ENCODE measurements around the gene TEX22.

Gene TEX22

DNA sequence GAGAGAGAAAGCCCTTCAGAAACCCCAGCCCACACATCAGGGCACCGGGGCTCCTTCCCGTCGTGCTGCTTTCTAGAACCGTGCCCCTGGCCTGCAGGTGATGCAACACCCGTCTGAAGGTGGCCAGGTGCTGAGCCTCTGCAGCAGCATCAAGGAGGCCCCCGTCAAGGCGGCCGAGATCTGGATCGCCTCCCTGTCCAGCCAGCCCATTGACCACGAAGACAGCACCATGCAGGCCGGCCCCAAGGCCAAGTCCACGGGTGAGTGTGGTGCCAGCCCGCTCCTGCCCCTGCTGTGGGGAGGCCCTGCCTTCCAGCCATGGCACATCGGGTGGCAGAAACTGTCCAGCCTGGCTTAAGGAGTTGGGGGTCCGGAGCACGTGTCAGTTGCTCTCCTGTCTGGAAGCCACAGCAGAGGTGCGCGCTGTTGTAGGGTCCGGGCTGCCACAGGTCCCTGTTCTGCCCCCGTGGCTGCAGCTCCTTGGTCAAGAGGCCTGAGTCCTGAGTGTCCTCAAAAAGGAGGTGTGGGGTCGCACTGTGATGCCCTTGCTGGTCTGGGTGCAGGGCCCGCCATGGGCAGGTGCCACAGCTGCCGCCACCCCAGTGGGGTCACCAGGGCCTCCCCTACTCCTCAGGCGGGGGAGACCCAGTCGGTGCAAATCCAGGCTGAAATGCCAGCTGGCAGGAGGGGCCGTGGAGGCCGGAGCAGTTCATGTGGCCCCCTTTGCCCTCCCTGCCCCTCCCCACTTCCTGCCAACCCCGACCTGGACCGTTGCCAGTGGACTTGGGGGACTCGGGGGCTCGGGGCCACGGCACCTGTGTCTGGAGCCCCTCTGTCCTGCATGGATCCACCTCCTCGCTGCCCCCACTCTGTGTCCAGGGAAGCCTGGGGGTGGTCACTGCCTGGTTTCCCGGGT, 31.0 kb upstream of the TEX22 start:
- DNase-seq, result no peak

DNA sequence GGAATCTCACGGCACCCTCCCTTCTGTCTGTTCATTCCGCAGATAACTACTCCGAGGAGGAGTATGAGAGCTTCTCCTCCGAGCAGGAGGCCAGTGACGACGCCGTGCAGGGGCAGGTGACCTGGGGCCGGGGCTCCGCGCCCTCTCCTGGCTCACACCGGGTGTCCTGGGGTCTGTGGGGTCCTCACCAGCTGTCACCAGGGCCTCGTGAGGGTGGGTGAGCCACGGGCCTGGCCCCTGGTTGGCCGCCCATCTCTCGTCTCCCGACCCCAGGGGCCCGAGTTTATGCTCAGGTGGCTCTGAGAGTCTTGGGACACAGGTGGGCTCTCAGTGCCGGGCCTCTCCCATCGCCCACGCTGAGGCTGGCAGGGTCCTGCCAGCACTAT, 30.3 kb upstream of the TEX22 start:
- DNase-seq, result no peak

DNA sequence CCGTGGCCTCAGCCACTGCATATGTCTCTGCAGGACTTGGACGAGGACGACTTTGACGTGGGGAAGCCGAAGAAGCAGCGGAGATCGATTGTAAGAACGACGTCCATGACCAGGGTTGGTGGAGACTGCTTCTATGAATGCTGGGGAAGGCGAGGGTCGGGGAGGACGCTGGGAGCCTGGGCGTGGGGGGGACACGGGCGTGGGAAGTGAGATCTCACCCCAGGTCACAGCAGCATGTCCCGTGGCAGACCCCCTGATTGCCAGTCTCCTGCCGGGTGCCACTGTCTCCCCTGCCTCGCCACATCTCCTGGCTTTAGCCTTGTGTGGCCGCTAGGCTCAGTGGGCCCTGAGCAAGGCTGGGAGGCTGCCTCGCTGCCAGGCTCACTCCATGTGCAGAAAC, 29.9 kb upstream of the TEX22 start:
- no peak for DNase-seq

DNA sequence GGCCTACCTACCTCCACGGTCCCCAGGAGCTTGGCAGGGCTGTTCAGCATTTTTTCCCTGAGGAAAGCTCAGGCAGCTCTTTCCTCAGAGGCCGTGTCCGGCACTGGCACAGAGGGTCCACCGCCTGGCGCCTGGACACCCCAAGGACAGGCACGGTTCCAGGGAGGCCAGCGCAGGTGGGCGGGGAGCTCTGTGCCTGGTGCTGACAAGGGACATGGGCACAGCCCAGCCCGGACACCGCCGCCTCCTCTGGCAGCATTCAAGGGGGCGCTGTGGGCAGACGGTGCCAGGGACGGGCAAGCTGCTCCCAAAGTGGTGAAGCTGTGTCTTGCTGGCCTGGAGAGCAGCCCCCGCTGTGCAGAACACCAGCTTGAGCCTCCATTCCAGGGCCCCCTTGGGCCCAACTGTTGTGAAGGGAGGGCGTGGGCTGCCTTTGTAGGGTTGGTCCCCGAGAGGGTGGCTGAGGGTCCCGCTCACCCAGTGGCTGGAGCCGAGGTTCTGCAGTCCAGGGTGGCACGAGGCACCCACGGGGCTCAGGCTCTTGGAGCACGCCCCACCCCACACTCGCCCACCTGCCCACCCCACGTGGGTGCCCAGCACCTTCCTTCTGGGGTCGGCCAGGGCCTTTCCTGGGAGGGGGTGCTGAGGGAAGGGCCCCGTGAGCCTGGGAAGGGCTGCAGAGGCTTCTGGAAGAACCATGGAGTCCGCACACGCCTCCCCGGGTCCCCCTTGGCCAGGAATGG, 29.3 kb upstream of the TEX22 start:
- no peak for DNase-seq

DNA sequence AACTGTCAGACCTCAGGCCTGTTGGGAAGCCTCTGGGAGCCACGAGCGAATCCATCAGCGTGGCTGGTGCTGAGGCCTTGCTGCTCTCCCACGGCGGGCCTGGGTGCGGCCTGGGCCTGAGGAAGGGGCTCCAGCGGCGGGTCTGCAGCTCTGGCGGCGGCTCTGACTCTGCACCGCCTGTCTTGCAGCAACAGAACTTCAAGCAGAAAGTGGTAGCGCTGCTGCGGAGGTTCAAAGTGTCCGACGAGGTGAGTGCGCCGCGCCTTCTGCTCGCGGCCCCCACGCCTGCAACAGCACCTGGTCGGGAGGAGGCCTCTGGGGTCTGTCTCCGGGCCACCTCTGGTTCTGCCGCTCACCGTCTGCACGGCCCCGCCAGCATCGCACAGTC, 28.7 kb upstream of the TEX22 start:
- no peak for DNase-seq

DNA sequence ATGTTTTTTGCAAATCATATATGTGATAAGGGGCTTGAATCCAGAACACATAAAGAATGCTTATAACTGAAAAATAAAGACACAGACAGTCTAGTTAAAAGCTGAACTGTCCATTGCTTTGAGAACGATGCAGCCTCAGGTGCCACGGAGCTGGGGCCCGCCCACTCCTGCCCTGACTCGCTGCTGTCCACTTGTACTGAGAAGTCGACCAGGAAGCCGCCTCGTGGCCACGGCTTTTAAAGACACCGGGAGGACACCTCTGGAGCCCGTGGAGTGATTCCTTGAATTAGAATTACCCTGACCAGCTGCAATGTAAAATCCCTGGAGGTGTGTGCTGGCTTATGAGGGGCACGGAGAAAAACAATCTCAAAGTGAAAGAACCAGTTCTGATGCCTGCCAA, 23.9 kb upstream of the TEX22 start:
- no peak for DNase-seq

DNA sequence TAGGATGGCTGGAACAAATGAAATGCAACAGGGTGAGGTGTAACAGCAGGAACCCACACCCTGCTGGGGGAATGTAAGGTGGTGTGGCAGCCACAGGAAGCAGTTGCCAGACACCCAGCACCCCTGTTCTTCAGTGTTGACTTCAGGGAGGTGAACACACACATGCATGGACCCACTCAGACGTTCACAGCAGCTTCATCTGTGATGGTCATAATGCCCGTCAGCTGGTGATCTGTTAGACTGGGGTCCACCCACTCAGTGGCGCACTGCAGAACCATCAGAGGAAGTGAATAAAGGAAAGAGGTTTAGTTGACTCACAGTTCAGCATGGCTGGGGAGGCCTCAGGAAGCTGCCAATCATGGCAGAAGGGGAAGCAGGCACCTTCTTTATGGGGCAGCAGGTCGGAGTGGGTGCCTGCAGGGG, 22.7 kb upstream of the TEX22 start:
- DNase-seq, result no peak

DNA sequence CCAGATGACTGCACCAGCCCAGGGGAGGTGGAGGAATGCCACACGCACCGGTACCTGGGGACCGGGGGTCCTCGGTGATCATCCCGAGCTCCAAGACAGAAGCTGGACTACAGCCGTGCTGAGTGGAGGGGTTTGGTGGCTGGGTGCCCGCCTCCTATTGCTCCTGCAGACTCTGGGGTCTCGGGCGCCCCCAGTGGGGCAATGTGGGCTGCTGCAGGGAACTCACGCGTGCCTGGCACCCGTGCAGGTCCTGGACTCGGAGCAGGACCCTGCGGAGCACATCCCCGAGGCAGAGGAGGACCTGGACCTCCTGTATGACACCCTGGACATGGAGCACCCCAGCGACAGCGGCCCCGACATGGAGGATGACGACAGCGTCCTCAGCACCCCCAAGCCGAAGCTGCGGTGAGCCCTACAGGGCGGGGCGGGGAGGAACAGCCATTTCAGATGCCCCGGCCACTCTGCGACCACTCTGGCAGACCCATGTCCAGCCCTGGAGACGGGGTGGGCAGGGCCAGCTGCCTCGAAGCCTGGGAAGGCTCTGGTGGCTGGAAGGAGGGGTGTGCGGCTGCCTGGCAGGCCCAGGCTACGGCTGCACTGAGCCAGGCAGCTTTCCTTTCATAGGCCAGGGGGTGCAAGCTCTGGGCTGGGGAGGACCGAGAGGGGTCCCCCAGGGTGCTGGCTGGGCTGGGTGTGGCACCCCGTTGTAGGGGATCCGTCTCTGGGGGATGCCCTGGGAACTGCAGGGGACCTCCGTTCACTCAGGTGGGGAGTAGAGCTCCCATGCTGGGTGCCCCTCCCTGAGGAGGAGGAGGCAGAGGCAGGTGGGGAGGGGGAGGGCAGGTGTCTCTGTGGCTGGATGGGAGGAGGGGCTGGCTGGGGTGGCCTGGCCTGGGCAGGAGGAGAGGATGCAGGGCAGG, 21.6 kb upstream of the TEX22 start:
- no peak for DNase-seq

DNA sequence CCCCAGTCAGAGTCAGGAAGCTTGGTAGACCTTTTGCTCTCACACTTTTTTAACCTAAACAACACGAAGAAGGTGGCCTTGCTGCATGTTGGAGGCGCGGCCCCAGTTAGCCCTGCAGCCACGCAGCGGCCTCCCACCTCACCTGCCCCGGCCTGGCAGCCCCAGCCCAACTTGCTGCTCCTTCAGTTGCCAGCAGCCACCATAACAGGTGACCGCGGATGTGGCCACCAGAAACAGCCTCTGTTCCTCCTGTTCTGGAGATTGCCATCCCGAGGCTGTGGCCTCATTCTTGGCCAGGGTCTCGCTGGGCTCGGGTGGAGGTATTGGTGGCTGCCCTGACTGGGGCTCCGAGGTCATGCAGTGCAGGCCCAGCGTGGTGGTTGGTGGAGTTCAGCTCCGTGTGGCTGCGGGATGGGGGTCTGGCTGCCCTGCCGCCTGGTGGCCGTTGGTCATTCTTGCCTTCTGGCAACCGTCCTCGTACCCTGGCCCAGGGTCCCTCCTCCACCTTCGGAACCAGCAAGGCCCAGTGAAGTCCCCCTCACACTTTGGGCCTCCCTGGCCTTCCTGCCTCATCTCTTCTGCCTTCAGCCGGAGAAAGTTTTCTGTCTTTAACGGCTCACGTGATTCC, 20.7 kb upstream of the TEX22 start:
- DNase-seq, result no peak

DNA sequence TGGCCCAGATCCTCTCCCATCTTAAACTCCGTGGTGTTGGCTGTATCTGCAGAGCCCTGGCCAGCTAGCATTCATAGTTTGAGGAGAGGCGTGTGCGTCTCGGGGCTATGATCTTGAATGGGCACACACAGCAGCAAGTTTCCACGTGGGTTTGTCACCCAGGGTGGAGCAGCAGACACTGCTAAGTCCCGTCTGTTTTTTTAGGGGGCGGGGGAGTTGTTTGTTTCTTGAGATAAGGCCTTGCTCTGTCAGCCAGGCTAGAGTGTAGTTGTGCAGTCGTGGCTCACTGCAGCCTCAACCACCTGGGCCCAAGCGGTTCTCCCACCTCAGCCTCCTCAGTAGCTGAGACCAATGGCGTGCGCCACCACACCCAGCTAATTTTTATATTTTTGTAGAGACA, 20.1 kb upstream of the TEX22 start:
- no peak for DNase-seq

DNA sequence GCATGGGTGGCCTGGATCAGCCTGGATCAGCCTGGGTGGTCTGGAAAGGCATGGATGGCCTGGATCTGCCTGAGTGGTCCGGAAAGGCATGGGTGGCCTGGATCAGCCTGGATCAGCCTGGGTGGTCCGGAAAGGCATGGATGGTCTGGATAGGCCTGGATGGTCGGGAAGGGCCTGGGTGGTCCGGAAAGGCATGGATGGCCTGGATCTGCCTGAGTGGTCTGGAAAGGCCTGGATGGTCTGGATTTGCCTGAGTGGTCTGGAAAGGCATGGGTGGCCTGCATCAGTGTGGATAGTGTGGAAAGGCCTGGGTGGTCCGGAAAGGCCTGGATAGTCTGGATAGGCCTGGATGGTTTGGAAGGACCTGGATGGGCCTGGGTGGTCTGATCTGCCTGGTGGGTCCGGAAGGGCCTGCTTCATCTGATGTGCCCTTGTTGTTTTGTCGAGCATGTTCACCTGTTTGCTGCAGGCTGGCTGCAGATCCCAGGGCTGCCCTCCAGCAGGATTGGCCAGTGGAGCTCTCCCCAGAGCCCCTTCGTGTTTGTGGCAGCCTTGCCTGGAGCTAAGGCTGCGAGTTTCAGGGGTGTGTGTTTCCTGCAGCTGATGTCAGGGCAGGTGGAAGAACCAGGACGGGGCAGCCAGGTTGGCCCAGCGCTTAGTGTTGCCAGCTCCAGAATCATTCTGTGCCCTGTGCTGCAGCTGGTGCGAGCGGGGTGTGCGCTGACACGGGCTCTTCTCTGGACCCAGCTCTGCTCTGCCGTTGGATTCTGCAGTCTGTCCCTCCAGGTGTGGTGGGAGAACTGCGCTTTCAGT, 19.3 kb upstream of the TEX22 start:
- no peak for DNase-seq

DNA sequence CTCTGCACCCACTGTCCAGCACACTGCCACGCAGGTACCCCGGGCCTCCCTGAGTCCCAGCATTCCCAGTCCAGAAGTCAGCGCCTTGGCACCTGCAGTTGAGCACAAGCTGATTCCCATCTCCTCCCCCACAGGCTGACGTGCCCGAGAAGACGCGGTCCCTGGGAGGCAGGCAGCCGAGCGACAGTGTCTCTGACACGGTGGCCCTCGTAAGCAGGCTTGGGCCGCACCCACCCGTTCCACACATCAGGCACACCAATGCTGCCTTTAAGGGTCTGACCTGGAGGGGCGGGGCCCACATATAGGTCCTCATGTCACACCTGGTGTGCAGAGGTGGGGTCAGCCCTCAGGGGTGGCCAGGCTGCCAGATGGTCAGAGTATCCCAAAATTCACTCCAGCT, 18.4 kb upstream of the TEX22 start:
- DNase-seq, result no peak

DNA sequence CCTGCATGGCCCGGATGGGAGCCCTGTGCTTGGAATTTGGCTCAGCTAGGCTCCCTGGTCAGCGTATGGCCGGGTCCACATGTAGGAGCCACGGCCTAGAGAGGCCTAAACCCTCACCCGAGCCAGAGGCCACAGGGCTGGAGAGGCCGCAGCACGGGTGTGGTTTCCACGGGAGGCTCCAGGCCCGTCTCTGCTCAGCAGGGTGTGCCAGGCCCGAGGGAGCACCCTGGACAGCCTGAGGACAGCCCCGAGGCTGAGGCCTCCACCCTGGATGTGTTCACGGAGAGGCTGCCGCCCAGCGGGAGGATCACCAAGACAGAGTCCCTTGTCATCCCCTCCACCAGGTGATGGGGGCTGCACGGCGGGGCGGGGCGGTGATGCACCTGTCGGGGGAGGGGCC, 17.6 kb upstream of the TEX22 start:
- no peak for DNase-seq

DNA sequence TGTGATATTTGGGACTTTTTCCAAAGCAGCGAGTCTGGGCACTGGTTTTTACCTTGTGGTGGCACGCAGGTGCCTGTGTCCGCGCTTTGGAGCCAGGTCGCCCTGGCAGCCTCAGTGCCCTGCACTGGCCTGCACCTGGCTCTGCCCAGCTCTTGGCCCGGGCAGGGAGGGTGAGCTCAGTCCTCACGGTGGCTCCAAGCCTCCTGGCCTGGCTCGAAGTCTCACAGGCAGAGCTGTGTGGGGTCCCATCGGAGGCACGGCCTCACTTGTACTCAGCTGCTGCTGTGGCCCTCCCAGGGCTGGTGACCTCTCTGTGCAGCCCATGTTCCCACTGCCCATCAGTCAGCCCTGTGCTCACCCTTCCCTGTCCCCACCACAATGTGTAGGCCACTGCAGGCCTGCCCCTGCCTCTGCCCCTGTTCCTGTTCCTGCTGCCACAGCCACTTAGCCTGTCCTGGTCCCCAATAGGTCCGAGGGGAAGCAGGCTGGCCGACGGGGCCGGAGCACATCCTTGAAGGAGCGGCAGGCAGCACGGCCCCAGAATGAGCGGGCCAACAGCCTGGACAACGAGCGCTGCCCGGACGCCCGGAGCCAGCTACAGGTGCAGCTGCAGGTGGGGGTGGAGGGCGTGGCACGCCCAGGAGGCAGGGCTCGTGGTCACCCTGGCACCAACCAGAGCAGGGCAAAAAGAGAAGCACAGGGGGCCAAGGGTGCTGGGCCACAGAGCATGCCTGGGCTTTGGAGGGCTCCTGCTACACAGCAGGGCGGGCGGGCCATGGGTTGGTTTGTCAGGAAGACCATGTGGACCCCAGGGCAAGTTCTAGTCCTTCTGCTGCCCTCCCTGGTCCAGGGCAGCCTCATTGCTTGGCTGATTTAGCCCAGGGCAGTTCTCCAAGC, 16.6 kb upstream of the TEX22 start:
- no peak for DNase-seq

DNA sequence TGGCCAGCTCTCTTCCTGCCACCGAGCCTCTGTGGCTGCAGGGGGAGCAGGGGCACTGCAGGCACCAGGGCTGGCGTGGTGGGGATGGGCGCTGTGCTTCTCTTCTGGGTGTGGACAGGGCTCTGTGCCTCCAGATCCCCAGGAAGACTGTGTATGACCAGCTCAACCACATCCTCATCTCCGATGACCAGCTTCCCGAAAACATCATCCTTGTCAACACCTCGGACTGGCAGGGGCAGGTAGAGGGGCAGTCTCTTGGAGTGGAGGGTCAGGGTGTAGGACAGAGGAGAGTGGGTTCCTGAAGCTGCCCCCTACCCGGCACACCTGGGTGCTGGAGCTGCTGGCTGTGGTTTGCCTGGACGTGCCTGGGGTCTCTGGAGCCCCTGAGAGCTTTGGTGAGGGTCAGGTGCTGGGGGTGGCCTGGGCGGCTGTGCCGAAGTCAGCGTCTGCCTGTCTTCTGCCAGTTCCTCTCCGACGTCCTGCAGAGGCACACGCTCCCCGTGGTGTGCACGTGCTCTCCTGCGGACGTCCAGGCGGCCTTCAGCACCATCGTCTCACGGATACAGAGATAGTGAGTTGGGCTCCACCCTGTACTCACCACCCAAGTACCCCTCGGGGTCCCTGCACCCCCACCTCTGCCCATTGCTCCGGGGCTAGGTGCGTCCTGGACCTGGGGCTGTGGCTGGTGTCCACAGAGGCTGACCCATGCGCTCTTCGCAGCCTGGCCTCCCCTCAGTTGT, 15.8 kb upstream of the TEX22 start:
- no peak for DNase-seq

DNA sequence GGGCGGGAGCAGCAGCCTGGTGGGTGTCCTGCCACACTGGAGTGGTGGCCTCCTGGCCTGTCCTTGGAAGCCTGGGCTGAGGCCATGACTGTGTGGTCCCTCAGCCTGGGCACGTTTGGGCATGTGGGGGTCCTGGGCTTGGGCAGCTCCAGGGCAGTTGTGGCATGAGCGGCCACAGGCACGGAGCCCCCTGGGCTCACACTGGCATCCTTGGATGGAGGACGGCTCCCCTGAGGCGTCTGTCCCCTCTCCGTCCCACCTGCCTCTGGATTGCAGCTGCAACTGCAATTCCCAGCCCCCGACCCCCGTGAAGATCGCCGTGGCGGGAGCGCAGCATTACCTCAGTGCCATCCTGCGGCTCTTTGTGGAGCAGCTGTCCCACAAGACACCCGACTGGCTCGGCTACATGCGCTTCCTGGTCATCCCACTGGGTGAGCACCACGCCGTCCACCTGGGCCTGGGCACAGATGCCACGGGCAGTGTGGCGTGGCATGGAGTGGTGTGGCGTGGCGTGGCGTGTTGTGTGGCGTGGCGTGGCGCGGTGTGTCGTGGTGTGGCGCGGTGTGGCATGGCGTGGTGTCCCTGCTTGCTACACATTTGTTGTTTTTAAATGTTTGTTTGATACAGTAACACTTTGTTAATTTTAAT, 15.1 kb upstream of the TEX22 start:
- no peak for DNase-seq

DNA sequence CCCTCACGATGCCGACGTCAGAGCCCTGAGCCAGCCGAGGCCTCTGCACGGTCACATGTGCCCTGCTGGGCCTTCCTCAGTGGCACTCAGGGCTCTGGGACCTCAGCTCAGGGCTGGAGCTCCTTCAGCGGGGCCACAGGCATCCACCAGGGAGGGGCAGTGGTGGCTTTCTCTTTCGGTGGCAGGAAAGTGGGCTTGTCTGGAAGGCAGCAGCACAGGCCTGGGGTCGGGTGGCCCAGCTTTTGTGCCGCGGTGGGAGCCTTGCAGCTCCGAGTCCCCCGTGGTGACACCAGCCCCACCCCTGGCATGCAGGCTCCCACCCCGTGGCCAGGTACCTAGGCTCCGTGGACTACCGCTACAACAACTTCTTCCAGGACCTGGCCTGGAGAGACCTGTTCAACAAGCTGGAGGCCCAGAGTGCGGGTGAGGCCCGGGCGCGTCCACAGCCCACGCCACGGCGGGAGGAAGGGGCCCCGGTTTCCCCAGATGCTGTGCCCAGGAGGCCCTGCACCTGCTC, 14.2 kb upstream of the TEX22 start:
- no peak for DNase-seq

DNA sequence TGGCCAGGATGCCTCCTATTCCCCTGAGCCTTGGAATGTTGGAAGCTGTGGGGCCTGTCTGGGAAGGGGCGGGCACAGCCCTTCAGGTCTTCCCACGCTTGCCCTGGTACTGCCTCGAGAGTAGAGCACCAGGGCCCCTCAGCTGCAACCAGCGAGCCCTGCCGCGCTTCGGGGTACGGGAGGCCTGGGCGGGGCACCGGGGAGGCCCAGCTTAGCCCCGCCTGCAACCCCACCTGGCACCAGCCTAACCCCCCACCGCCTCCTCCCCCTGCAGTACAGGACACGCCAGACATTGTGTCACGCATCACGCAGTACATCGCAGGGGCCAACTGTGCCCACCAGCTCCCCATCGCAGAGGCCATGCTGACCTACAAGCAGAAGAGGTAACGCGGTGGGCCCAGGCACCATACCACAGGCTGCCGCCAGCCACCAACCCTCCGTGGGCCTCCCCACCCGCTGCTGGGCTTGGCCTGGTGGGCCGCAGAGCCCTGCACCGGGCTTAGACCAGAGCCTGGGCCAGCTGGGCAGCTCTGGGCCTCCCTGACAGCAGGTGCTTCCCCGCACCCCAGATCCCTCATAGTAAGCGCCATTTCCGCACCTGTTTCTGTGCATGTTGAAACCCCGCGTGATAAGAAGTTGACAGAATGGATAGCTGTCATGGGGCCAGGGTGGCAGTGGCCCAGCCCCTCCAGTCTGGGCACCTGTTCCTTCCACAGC, 13.6 kb upstream of the TEX22 start:
- DNase-seq, result no peak

DNA sequence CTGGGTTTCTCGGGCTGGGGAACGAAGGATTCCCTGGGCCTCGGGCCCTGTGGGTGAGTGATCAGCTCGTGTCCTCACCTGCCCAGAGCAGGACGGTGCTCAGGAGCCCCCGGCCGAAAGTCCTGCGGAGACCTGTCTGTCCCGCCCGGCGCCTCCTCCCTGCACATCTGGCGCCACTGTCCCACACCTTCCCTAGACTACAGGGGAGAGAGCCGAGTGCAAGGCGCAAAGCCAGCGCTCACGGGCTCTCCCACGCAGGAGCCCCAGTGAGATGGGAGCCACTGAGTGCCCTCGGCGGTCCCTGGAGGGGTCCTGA, 13.1 kb upstream of the TEX22 start:
- no peak for DNase-seq
